Muscle of leg (tissue), 11 donors: ENCODE data around the gene PSAPL1. TPM values are rescaled to one million over a fixed set of nuclear protein-coding genes. Genes with fewer than 3 reads are reported as not detected.

ENCODE experiments used
- DNase-seq: peaks from one replicate; pipeline ENCODE4 v3.0.0; 2013
- H3K27ac ChIP-seq: one replicate; pipeline ENCODE4 v1.5.1; 2013; ENCODE audit warnings: mild to moderate bottlenecking, low read length, control low read depth
- H3K27me3 ChIP-seq: one replicate; pipeline ENCODE4 v1.6.1; 2013; ENCODE audit warnings: low read length; ENCODE audit not compliant: control insufficient read depth, insufficient read depth
- H3K36me3 ChIP-seq: one replicate; pipeline ENCODE4 v1.6.1; 2013; ENCODE audit warnings: low read length; ENCODE audit not compliant: control insufficient read depth, insufficient read depth
- H3K4me1 ChIP-seq: one replicate; pipeline ENCODE4 v1.6.1; 2013; ENCODE audit warnings: low read length; ENCODE audit not compliant: control insufficient read depth, insufficient read depth
- H3K4me3 ChIP-seq: one replicate; pipeline ENCODE4 v1.5.1; 2013; ENCODE audit warnings: low read length, control low read depth
- H3K9me3 ChIP-seq: replicated peaks from 2 replicates; pipeline ENCODE4 v1.6.1; 2013; ENCODE audit warnings: low read depth, low read length; ENCODE audit not compliant: control insufficient read depth
- WGBS: methylation state at CpG from one replicate; pipeline ENCODE4 v1.1.5; 2013; ENCODE audit warnings: missing lambda C conversion rate; ENCODE audit not compliant: insufficient coverage; 5-methylcytosine and 5-hydroxymethylcytosine counted together
- polyA plus RNA-seq, 8 donors: library from polyadenylated mRNA; unstranded; fragments of 120-200 nt; gene quantifications; one replicate each; pipeline versions ENCODE4 v1.2.1 to v1.2.3, GENCODE V29; 2013; ENCODE audit warnings: inconsistent platforms in 1 of 8, low replicate concordance in 1 of 8; ENCODE audit not compliant: insufficient read length in 8 of 8, insufficient read depth in 1 of 8
- total RNA-seq: library from RNA; stranded (reverse); fragments of 120-200 nt; gene quantifications from one replicate; pipeline ENCODE4 v1.2.4, GENCODE V29; 2013

Gene PSAPL1
- total and polyA plus RNA-seq, 9 donors, result not detected

DNA sequence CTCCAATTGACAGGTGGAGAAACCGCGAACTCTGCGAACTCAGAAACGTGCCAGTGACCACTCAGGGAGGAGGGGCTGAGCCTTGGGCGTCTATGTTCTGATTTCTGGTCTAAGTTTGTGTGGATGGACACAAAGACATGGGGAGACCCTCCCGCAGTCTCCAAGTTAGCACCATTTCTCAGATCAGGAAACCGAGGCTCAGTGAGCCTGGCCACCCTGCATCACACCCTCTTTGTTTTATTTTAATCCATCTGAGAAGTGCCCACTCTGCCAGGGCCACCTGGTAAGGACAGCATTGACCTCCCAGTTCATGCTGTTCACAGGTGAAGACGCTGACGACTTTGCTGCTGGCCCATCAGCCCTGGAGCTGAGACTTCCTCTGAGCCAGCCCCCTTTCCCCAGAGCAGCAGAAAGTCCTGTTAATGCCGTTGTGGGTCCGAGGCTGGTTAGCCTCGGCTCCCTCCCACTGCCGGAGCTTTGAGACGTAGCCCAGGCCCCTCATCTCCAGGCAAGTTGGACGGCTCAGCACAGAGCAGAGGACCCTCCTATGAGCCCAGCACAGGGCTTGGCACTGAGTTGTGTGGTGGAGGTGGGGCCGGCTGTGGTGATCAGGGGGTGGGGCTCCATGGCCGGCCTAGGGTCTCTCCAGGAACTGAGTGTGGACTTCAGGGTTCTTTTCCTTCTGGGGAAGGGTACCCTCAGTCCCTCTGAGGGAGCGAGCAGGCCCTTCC lies 43.7 kb downstream of the PSAPL1 start:
- Histone ChIP-seq H3K9me3 (no peaks in the 10 kb centered on the region), H3K27me3 (peaks cover 61% of the 10 kb centered on the region), H3K4me1 (peaks cover 35% of the 10 kb centered on the region), H3K36me3 (no peaks in the 10 kb centered on the region), H3K27ac (no peak overlapping the region), H3K4me3 (no peak overlapping the region)
- no peak for DNase-seq
- 75% methylated on average over 14 of the region's 18 CpGs for WGBS

DNA sequence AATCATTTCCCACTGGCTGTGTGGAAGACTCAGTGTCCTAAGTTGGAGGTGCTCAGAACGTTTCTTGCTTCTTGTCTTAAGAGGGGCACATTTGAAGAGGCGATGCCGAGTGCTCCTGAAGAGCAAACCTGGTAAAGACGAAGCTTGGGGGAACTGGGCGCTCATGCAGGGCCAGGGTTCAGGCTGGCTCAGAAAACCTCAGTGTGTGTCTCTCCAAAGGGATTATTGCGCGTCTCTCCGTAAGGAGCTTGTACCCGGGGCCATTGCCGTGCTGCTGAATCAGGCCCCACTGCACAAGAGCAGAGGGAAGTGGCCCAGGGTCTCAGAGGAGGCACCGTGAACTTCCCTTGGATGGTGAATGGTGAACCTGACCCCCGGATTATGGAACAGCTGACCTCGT lies 44.4 kb downstream of the PSAPL1 start:
- no peaks in the 10 kb centered on the region for H3K9me3 ChIP-seq
- H3K4me3 ChIP-seq, result no peak overlapping the region
- 90% methylated on average over 13 of the region's 13 CpGs for WGBS
- H3K36me3 ChIP-seq, result no peaks in the 10 kb centered on the region
- peaks cover 28% of the 10 kb centered on the region for H3K4me1 ChIP-seq
- no peak for DNase-seq
- no peak overlapping the region for H3K27ac ChIP-seq
- peaks cover 59% of the 10 kb centered on the region for H3K27me3 ChIP-seq

GRCh38 chr4:7389719-7390118 lies 45.0 kb downstream of the PSAPL1 start:
- H3K27ac ChIP-seq, result no peak overlapping the region
- no peaks in the 10 kb centered on the region for H3K9me3 ChIP-seq
- H3K4me3 ChIP-seq, result no peak overlapping the region
- peaks cover 54% of the 10 kb centered on the region for H3K27me3 ChIP-seq
- WGBS, result 35% methylated on average over 11 of the region's 12 CpGs
- peaks cover 22% of the 10 kb centered on the region for H3K4me1 ChIP-seq
- DNase-seq, result no peak
- H3K36me3 ChIP-seq, result no peaks in the 10 kb centered on the region

DNA sequence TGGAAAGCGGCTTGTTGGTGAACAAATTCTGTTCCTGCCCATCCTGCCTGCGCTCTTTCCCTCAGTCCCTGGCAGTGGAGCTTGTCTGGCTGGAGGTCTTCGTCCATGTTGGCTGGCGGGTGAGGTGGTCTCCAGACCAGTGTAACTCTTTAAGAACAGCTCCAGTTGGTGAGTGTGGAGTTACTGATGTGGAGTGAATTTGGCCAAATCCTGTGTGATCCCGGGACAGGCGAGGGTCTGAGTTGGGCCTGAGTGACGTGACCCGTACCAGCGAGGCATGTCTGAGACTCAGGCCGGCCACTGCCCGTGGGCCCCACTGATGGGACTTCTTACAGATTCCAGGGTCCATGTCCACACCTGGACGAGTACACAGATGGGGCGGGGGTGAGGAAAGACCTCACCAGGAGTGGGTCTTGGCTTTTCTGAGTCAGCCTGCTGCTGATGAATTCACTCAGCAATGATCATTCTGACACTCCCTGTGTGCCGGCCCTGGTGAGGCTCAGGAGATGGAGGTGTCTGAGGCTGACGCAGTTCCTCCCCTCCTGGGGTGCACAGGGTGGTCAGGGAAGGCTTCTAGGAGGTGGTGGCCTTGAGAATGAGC lies 45.5 kb downstream of the PSAPL1 start:
- H3K27ac ChIP-seq, result no peak overlapping the region
- H3K36me3 ChIP-seq, result no peaks in the 10 kb centered on the region
- H3K27me3 ChIP-seq, result peaks cover 51% of the 10 kb centered on the region
- 86% methylated on average over 15 of the region's 15 CpGs for WGBS
- DNase-seq, result no peak
- H3K4me3 ChIP-seq, result no peak overlapping the region
- H3K9me3 ChIP-seq, result no peaks in the 10 kb centered on the region
- H3K4me1 ChIP-seq, result peaks cover 17% of the 10 kb centered on the region

GRCh38 chr4:7388627-7389026 lies 46.1 kb downstream of the PSAPL1 start:
- no peak overlapping the region for H3K4me3 ChIP-seq
- DNase-seq, result no peak
- no peaks in the 10 kb centered on the region for H3K36me3 ChIP-seq
- peaks cover 11% of the 10 kb centered on the region for H3K4me1 ChIP-seq
- WGBS, result 40% methylated on average over 2 of the region's 13 CpGs
- H3K27ac ChIP-seq, result no peak overlapping the region
- H3K27me3 ChIP-seq, result peaks cover 46% of the 10 kb centered on the region
- H3K9me3 ChIP-seq, result no peaks in the 10 kb centered on the region

DNA sequence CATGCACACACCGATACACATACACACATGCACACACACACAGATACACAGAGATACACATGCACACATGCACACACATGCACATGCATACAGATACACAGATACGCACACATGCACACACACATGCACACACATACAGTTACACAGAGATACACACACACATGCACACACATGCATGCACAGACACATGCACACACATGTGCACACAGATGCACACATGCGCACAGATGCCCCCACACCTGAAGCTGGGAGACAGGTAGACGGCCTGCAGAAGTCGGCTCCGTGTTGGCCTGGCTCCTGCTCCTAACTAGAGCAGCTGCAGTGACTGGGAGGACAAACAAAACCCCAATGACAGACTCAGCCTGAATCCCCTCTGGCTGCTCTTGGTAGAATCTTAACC lies 46.8 kb downstream of the PSAPL1 start:
- DNase-seq, result no peak
- Histone ChIP-seq H3K9me3 (no peaks in the 10 kb centered on the region), H3K27me3 (peaks cover 39% of the 10 kb centered on the region), H3K36me3 (no peaks in the 10 kb centered on the region), H3K27ac (no peak overlapping the region), H3K4me3 (no peak overlapping the region), H3K4me1 (peaks cover 8% of the 10 kb centered on the region)
- WGBS, result 65% methylated on average over 4 of the region's 6 CpGs

- no peak for DNase-seq
- 57% methylated on average over 8 of the region's 12 CpGs for WGBS
Observed at GRCh38 chr4:7384929-7385890, 49.5 kb downstream of the PSAPL1 start.

DNA sequence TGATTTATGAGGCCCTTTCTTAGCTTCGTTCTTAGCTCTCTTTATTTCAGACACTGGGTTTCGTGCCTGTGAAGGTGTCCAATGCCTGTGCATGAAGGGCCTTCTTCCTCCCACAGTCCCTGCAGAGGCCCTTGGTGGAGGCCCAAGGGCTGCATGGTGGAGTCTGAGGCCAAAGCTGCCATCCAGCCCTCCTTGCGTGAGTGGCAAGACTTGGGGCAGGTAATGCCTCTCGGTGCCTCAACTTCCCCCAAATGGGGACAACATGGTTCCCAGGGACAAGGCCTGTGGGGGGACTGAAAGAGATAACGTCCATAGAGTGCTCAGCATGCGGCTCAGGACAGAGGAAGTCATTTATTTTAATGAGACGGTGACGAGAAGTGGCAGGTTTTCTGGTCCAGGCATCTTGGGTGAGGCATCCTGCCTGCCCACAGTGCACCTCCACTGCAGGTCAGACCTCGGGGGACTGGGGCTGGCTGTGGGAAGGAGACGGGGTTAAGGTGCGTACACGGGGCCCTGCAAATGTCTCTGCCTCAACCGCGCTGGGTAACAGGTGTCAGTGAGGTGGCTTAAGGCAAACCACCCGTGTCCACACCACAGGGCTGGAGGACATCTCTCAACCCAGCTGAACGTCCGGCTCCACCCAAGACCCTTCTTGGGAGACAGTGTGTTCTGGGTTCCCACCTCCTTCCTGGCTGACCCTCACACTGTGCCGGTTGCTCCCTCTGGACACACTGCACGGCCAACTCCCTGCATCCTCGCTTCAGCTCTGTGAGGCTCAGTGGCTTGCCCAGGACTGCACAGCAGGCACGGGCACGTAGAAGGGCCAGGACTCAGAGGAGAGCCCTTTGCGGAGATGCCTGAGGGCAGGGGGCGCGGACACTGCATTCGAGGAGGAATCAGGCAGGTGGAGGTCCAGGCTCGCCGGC lies 50.5 kb downstream of the PSAPL1 start:
- 79% methylated on average over 25 of the region's 28 CpGs for WGBS
- Histone ChIP-seq H3K9me3 (no peaks in the 10 kb centered on the region), H3K27ac (no peak overlapping the region), H3K36me3 (no peaks in the 10 kb centered on the region), H3K4me1 (peaks cover 24% of the 10 kb centered on the region), H3K27me3 (peaks cover 17% of the 10 kb centered on the region), H3K4me3 (no peak overlapping the region)
- DNase-seq, result no peak

More at GRCh38 chr4:7384929-7385890, 49.5 kb downstream of the PSAPL1 start:
- Histone ChIP-seq H3K9me3 (no peaks in the 10 kb centered on the region), H3K27me3 (peaks cover 16% of the 10 kb centered on the region), H3K27ac (no peak overlapping the region), H3K36me3 (no peaks in the 10 kb centered on the region), H3K4me1 (peaks cover 21% of the 10 kb centered on the region), H3K4me3 (no peak overlapping the region)

DNA sequence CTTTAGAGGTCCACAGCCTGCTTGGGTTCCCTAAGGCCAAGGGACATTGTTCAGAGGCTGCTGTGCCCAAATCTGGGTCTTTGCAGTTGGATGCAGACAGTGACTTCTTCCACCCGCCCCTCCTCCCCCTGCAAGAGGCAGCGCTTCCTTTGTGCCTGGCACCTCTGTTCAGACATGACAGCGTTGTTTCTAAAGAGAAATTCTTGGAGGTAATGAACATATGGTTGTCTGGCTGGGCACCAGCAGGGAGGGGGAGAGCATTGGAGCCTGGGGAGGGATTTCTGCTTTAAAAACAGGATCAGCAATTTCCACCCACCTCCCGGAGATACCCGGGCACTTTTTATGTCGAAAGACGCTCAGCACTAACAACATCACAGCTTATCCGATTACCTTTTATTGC lies 51.5 kb downstream of the PSAPL1 start:
- H3K9me3 ChIP-seq, result no peaks in the 10 kb centered on the region
- H3K27ac ChIP-seq, result no peak overlapping the region
- H3K27me3 ChIP-seq, result peaks cover 9% of the 10 kb centered on the region
- DNase-seq, result no peak
- 40% methylated on average over 3 of the region's 8 CpGs for WGBS
- peaks cover 24% of the 10 kb centered on the region for H3K4me1 ChIP-seq
- H3K36me3 ChIP-seq, result no peaks in the 10 kb centered on the region
- no peak overlapping the region for H3K4me3 ChIP-seq
